ENCODE data around the gene MRM2.
"Not testable (repeated sequence)": the region's sequence is repeated elsewhere in the genome, so short reads cannot be mapped to it uniquely, and the experiment has no call there.

The MRM2 gene

DNA sequence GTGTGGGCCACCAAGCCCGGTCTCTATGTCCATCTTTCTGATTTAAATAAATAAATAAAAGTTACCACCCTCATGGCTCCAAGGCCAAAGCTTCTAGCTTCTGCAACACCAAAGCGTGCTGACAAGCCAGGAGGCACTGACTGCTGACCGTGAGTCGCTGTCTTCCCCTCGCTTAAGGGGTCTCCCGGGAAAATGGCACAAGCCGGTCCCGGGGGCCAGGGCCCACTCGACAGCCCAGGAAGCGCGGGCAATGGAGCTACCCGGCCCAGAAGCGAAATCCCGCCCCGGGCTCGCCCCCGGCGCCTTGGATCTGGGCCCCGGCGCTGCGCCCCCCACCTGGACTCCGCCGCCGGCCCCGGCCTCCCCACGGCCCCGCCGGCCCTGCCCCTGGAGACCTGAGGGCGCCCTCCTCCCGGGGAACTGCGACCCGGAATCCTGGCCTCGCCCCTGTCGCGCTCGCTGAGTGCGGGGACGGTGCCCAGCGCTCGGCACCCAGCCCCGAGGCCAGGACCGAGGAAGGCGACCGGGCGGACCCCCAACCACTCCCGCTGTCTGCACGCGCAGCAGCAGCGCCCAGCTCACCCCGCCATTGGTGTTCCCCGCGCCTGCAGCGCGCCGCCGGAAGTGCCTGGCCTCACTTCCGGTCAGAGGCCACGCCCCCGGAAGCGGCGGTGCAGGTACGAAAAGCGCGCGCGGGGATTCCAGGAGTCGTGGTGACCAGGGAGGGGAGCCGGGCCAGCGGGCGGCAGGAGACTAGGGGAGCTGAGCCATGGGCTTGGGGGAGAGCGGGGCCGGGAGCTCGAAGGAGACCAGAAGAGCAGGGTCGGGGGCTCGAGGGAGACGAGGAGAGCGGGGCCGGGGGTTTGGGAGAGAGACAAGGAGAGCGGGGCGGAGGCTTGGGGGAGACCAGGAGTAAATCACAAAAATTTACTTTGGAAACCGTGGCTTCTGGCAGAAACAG lies at the start of gene MRM2, which contains the start of gene NUDT1:
Gene MRM2 (minus strand): TSS at position 626 of the 961 bp plus-strand sequence. CDS start 36 bp downstream, at position 590.
Gene NUDT1 (plus strand): TSS at position 647 of the 961 bp plus-strand sequence. CDS start 2,349 bp downstream, outside the sequence.
- DNase-seq: peak; percentile 88

DNA sequence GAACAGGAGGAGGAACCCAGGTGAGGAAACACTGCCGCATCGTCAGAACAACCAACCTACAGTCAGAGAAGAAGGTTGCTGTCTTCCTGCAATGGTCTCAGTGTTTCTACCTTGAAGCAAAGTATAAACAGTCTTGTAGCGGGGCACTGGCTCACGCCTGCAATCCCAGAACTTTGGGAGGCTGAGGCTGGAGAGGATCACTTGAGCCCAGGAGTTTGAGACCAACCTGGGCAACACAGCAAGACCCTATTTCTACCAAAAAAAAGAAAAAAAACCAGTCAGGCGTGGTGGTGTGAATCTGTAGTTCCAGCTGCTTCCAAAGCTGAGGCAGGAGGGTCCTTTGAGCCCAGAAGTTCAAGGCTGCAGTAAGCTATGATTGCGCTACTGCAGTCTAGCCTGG lies 48.9 kb upstream of the MRM2 start:
- no peak for DNase-seq

DNA sequence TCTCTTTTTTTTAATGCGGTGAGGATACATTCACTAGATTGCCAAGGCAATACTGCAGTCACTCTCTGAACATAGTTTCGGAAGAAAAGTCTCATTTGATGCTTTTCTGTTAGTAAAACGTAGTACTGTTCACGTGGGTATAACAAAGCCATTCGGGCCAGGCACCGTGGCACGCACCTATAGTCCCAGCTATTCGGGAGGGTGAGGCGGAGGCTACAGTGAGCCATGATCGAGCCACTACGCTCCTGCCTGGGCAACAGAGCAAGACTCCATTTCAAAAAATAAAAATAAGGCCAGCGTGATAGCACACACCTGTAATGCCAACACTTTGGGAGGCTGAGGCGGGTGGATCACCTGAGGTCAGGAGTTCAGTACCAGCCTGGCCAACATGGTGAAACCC lies 47.6 kb upstream of the MRM2 start:
- no peak for DNase-seq

DNA sequence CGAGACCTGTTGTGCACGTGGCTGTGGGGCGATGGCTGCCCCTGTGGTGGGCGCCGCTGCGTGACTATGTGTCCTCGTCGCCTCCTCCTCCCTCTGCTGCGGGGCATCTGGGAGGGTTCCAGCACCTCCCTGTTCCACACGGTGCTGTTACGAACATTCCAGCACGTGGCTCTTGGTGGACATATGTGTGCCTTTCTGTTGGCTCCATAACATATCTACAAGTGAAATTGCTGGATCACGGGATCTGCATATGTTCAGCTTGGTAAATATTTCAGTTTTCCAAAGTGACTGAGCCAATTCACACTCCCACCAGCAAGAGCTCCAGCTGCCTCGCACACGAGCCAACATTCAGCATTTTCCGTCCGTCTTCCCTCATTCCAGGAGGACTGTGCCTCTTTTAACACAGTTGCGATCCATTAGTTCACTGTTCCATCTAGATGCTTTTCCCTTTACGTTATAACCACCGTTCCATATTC lies 47.1 kb upstream of the MRM2 start:
- no peak for DNase-seq

DNA sequence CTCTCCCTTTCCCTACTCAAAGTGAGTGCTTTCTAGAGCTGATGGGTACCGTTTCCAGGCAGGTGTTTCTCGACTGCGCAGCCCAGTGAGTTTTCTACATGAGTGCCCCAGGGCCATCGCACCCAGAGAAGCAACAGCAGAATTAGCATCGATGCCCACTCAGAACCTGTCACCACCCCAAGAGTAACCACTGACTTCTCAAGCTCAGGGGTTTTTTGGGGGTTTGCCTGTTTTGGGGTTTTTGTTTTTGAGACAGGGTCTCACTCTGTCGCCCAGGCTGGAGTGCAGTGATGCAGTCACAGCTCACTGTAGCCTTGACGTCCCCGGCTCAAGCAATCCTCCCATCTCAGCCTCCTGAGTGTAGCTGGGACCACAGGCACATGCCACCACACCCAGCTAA lies 46.5 kb upstream of the MRM2 start:
- no peak for DNase-seq

DNA sequence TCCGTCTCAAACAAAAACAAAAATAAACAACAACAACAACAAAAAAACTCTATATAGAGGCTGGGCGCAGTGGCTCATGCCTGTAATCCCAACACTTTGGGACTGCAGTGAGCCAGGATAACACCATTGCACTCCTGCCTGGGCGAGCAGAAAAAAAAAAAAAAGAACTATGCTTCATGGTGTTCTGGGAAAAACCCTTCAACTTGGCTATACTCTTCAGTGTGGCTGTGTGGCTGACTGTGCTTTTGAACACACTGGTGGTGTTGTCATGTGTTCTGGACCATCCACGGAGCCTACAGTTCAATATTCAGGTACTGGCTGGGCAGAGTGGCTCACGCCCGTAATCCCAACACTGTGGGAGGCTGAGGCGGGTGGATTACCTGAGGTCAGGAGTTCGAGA lies 45.7 kb upstream of the MRM2 start:
- no peak for DNase-seq

DNA sequence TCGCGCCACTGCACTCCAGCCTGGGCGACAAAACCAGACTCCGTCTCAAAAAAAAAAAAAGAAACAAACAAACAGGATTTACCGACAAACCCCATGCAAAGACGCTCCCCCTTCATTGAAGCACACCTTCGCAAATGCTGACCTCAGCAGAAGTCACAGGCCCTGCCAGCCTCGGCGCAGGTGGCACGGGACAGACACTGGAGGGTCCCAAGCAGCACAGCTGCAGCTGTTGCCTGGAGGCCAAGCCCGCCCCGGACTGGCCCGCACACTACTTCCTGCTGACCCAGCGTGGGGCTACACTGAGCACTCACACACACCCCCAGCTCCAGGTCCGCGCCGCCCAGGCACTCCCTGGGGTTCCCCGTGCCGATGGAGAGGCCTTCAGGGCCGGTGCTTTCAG lies 41.1 kb upstream of the MRM2 start:
- DNase-seq: no peak

DNA sequence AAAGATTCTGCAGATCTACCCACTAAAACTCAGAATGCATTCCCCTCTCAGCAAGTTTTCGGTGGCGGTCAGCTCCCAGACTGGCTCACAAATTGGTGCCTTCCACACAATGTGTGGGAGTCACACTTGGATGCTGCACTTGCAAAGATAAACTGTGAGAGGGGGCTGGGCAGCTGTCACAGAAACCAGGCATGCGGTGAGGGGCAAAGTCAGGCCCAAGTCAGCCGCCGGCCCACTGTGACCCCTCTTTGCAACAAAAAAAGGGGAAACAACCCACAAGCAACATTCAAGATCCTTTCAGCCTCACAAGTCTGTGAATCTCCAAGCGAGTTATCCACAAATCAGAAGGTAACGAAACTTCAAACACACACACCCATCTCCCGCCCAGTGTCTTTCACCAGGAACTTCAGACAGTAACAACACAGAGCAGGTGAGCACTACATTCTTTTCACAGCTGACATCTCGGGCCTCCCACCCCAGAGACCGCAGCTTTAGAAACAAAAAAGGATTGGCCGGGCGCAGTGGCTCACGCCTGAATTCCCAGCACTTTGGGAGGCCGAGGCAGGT lies 40.3 kb upstream of the MRM2 start:
- DNase-seq: no peak

DNA sequence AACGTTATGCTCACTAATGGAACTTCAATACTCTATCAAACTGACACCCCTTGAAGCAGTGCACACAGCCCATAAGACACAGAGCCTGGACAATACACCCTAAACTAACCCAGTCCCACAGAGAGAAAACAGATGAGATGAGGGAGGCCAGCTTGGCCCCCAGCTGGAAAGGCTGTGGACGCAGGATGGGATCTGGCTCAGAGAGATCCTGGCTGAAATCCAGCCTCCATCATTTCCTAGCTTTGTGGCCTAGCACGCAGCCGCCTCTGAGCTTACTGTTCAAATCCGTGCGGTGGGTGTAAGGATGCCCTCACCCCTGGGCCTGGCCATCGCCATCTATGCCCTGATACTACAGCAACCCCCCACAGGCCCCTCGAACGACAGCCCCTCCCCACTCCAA lies 39.5 kb upstream of the MRM2 start:
- no peak for DNase-seq

DNA sequence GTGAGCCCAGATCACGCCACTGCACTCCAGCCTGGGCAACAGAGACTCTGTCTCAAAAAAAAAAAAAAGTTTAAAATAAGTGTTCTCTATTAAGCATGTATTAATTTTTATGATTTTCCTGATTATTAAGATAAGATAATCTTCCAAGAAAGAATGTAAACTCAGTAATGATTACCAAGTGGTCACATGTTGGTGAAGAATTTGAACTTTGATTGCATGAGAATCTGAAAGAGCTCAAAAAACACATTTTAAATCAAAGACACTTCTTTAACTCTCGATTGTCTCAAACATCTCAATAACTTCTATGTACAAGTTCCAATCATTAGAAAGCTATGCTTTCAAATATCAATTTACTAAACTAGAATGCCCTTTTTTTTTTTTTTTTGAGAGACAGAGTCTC lies 38.4 kb upstream of the MRM2 start:
- DNase-seq: no peak

DNA sequence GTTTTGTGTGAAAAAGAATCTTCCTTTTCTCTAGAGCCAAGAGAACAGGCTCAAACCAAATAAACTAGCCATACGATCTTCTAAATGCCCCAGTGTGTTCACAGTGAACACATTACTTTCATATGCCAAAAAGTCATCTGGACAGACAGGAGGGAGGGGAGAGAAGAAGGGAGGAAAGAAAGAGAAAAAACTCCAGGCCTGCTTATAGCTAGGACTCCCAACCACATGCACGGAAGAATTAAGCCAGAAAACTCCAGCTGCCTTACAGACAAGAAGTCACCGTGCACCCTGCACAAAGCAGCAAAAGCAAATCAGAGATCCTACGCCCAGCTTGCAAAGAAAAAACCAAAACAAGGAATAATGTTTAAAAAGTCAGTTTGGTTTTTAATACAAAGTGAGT lies 37.9 kb upstream of the MRM2 start:
- DNase-seq: no peak

DNA sequence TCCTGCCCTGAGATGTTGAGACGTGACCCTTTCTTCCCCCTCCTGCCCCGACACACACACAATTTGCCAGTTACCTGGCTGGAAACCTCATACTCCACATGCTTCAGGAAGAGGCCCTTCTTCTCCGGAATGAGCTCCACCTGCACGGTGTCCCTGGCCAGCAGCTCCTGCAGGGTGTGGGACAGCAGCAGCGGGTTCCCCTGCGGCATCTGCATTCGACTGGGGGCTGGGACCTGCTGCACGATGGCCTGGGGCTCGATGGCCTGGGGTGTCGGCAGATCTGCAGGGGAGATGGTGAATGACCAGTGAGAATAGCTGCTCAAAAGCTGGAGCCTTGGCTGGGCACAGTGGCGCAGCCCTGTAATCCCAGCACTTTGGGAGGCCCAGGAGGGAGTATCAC lies 36.0 kb upstream of the MRM2 start:
- no peak for DNase-seq

DNA sequence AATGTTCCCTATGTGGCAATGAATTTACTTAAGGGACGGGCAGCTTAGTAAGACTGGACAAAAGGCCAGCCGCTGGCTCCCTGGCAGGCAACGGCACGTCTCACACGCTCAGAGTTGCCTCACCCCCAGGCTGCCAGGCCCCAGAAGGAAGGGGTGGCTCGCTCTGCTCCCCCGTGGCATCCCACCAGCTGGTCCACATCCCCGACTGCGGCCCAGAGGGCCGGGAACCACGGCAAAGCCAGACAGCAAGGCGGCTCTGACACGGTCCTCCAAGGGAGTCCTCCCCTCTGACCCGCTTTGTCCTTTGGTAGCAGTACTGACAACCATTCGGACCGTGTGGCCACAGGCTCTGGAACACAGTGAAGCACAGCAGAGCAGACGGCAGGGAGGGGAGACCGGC lies 34.1 kb upstream of the MRM2 start:
- DNase-seq: no peak

DNA sequence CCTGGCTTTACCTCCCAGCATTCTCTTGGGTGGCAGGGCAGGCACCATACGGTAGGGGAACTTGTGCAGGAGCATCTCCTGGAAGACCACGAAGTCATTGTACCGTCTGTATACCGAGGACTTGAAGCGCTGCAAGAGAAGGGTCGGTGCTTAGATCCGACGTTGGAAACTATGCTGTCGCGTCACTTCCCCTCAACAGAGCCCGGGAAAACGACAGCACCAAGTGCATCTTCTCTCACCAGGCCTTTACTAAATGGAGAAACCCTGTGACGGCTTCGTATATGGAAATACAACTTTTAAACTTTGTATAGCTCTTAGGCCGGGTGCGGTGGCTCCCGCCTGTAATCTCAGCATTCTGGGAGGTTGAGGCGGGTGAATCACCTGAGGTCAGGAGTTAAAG lies 33.1 kb upstream of the MRM2 start:
- DNase-seq: no peak

DNA sequence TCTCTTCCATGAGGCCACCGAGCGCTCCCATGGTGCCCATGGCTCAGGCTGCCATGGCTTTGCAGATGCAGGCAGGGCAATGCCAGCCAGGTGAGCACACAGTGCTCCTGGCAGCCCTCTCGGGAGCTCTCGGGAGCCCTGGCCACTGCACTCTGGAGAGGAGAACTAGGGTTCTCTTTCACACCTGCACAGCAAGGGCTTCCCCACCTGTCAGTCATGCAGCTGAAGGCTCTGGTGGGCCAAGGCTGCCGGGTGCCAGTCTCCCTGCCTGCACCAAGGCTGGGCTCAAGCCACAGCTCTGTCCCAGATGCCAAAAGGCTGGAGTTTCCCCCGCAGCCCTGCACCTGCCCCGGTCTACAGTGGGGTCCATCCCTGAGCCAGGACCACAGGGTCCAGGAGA lies 32.7 kb upstream of the MRM2 start:
- DNase-seq: no peak

DNA sequence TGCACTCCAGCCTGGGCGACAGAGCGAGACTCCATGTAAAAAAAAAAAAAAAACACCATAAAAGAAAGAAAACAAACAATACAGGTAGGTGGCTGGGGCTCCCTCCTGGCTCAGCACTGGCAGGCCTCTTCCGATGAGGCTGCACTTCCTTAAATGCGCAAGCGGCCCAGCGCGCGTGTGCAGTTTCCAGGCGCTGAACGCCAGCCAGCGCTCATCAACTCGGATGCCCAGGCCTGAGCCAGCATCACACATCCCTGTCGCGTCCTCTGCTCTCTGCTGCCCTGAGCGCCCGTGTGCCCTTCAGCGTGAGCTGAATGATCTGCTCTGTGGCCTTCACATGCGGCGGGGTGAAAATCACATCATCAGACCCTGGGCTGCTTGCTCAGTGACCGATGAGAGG lies 31.9 kb upstream of the MRM2 start:
- DNase-seq: no peak

DNA sequence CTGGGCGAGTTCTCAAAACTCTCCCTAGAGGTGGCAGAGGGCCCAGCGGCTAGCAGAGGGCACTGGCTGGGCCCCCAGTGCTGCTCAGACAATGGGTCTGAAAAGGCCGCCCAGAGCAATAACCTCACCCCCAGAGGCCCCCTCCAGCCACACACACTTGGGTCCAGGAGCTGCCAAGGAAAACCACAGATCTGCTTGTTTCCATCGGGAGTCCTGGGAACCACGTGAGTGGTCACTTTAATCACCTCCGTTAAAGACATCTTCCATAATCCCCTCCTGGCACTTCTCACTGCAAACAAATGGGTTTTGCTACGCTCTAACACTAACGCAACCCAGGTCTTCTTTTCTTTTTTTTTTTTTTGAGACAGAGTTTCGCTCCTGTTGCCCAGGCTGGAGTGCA lies 30.0 kb upstream of the MRM2 start:
- DNase-seq: no peak

DNA sequence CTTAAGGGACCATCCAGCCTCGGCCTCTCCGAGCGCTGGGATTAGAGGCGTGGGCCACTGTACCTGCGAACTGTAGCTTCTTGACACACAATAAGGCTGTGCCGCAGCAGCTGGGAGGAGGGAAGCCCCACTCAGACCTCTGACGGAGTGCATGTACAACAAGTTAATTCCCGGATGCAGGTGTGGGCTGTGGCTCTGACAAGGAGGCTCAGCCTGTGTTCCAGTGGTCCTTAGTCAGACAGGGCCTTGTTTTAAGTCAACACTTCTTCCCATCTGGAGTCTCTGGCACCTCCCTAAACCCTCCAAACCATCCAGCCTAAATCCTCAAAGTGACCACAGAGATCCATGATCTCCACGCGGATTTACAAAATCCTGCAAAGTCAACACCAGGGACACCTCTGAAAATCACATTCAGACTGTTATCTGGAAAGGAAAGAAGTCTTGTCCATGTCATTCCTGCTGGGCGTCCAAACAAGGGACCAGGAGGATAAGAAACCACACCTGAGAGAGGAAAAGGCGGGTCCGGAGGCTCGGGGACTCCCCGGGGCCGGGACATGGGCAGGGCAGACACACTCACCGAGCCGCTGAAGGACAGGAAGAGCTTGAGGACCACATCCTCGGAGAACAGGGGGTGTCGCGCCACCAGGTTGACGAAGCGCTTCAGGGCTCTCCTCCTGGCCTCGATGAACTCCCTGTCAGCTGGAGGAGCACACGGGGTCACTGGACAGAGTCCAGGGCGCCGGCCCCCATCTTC lies 29.4 kb upstream of the MRM2 start:
- no peak for DNase-seq

DNA sequence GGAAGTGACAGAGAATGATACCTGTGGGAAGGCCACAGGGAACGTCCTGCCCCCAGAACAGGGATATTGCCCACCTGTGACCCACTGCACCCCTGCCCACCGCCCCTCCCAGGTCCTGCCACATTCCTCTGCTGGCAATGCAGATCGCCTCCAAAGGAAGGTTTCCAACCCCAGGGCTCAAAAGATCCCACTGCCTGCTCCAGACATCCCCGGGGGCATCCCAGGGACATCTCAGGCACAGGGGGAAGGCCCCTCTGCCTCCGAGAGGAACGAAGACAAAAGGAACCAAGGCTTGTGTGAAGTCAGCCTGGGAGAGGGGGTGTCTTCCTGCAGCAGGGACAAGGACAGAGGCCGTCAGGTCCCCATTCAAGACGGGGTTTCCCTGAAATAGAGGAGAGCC lies 28.5 kb upstream of the MRM2 start:
- no peak for DNase-seq

DNA sequence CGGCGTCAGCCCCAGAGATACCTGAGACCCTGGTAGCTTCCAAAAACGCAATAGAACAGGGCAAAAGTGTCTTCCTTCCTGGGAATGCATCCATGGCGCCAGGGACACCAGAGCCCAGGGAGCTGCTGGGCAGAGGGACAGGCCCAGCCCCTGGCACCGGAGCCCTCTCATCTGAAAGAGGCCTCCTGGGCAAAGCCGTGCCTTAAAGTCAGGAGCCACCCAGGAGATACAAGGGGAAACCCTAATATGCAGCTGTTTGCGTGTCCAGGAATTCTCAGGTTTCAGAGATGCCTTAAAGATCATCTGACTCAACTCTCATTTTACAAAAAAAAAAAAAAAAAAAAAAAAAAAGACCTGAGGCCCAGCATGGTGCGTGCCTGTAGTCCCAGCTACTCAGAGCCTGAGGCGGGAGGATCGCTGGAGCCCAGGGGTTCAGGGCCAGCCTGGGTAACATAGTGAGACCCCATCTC lies 28.0 kb upstream of the MRM2 start:
- no peak for DNase-seq

DNA sequence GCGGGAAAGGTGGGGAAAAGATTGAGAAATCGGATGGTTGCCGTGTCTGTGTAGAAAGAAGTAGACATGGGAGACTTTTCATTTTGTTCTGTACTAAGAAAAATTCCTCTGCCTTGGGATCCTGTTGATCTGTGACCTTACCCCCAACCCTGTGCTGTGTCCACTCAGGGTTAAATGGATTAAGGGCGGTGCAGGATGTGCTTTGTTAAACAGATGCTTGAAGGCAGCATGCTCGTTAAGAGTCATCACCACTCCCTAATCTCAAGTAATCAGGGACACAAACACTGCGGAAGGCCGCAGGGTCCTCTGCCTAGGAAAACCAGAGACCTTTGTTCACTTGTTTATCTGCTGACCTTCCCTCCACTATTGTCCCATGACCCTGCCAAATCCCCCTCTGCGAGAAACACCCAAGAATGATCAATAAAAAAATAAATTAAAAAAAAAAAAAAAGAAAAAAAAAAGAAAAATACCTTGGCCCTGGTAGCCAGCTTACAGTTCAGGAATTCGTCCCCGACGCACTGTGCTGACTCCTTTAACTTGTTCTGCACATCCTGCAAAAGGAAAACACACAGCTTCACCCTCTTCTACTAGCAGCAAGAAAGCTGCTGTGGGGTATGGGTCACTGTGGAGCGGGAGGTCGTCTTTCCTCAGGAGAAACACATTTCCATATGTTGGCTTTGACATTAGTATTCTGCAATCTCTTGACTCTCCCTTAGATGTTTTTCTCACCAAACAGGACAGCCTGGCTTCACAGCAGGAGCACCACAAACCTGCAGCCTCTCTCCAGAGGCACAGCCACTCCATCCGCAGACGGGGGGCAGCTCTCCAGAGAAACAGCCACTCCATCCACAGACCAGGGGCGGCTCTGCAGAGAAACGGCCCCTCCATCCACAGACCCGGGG lies 27.3 kb upstream of the MRM2 start:
- DNase-seq: not testable (repeated sequence)

DNA sequence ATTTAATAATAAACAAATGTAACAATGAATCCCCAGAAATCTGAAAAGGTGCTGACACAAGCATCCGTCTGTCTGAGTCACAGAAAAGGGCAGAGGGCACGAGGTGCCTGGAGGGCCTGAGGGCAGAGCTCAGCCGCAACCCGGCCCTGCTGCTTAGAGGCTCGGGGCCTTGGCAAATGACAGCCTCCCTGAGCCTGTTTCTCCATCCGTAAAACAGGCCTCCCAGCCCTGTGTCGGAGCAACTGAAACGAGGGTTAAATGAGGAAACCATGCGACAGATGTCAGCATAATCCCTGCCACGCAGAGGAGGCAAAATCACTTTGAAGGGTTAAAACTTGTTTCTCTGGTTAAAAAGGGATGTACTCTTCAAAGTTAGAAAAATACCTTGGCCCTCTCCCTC lies 24.9 kb upstream of the MRM2 start:
- DNase-seq: no peak
